HepG2 (cell line): ENCODE results near the gene ZBTB7C. TPM values are rescaled to one million over a fixed set of nuclear protein-coding genes. Genes with fewer than 3 reads are reported as not detected.

Source experiments
- ATAC-seq: fragments of 200-7000 bp; cut with Tn5 transposase; 3 replicates; pipeline ENCODE4 v1.9.1; 2020; ENCODE audit warnings: mild to moderate bottlenecking, moderate library complexity
- BruUV-seq: library from RNA; stranded (reverse); fragments of 400-500 nt; replicated peaks from 2 replicates; lab custom pipeline; 2021; lab: Mats Ljungman, UMichigan
- CTCF ChIA-PET: fragments of 300-600 bp; formaldehyde crosslinking; extraction: SDS; loops from one replicate; lab custom pipeline; 2021; ENCODE audit warnings: low total read pairs, inconsistent platforms, low intra/inter-chr PET ratio; lab: Yijun Ruan, JAX
- POLR2A ChIA-PET: fragments of 350-600 bp; sonication (Branson Sonifier 250); formaldehyde crosslinking; loops from one replicate; lab custom pipeline; 2020; ENCODE audit warnings: antibody characterized with exemption, inconsistent platforms; lab: Yijun Ruan, JAX
- DNase-seq: peaks from one replicate; pipeline ENCODE4 v3.0.0-alpha.2; 2015; ENCODE audit warnings: low spot score
- FAIRE-seq: peaks from 3 replicates; lab custom pipeline; 2011; peaks lifted over from hg19 to GRCh38; lab: Jason Lieb, UNC
- H2AFZ ChIP-seq: one replicate; pipeline ENCODE4 v1.6.1; 2011; ENCODE audit warnings: low read length, inconsistent platforms
- H3K27ac ChIP-seq: fragments of 300-600 bp; 3 replicates; pipeline ENCODE4 v1.8.0; 2011; ENCODE audit warnings: mixed run types, mild to moderate bottlenecking, mixed read lengths, low read length, inconsistent platforms; ENCODE audit not compliant: insufficient read depth; ENCODE audit errors: extremely low read length
- H3K27me3 ChIP-seq, 2 experiments: fragments of 200-600 bp in 1 of 2; 2 replicates in 1 of 2; 3 replicates in 1 of 2; pipeline versions ENCODE4 v1.6.0 to v1.8.0; 2011; ENCODE audit warnings: low read length in 2 of 2, mild to moderate bottlenecking in 2 of 2, moderate library complexity in 2 of 2, inconsistent platforms in 1 of 2; ENCODE audit not compliant: insufficient read depth in 2 of 2, control insufficient read depth in 1 of 2
- H3K36me3 ChIP-seq, 2 experiments: fragments of 200-600 bp in 1 of 2; replicated peaks in 1 of 2; 2 replicates in 1 of 2; 3 replicates in 1 of 2; pipeline versions ENCODE4 v1.5.1 to v1.8.0; 2011; ENCODE audit warnings: low read length in 2 of 2, inconsistent platforms in 1 of 2; ENCODE audit not compliant: insufficient read depth in 2 of 2, control insufficient read depth in 1 of 2
- H3K4me1 ChIP-seq: 2 replicates; pipeline ENCODE4 v1.5.1; 2012; ENCODE audit warnings: low read length, inconsistent platforms; ENCODE audit not compliant: insufficient read depth
- H3K4me2 ChIP-seq: 2 replicates; pipeline ENCODE4 v1.6.0; 2011; ENCODE audit warnings: low read depth, low read length, inconsistent platforms
- H3K4me3 ChIP-seq, 3 experiments: fragments of 200-600 bp in 1 of 3; sonication (generic), shearing (Covaris generic) in 1 of 3; replicated peaks in 1 of 3; 2 replicates each; pipeline ENCODE4 v1.5.1; 2011 to 2016; ENCODE audit warnings: low read length in 3 of 3, inconsistent platforms in 2 of 3, low read depth in 2 of 3, mild to moderate bottlenecking in 2 of 3, control low read depth in 1 of 3, mixed read lengths in 1 of 3; ENCODE audit not compliant: insufficient read depth in 1 of 3
- H3K79me2 ChIP-seq: one replicate; pipeline ENCODE4 v1.6.1; 2011; ENCODE audit warnings: low read length, inconsistent platforms; ENCODE audit not compliant: insufficient read depth
- H3K9ac ChIP-seq: 2 replicates; pipeline ENCODE4 v1.6.0; 2011; ENCODE audit warnings: mild to moderate bottlenecking, low read depth, low read length, inconsistent platforms; ENCODE audit not compliant: insufficient read depth
- H3K9me3 ChIP-seq: 2 replicates; pipeline ENCODE4 v1.5.1; 2012; ENCODE audit warnings: mild to moderate bottlenecking, low read length
- H4K20me1 ChIP-seq: 2 replicates; pipeline ENCODE4 v1.6.0; 2011; ENCODE audit warnings: inconsistent platforms, mild to moderate bottlenecking, low read length, moderate library complexity; ENCODE audit not compliant: insufficient read depth
- KDM6A ChIP-seq: IDR thresholded peaks from 2 replicates; pipeline ENCODE4 v1.6.1; 2016; ENCODE audit warnings: low read depth
- MXI1 ChIP-seq: IDR thresholded peaks from 3 replicates; pipeline ENCODE4 v1.6.1; 2012; ENCODE audit warnings: low read depth, low read length, inconsistent platforms, borderline replicate concordance
- RORA ChIP-seq: sonication (generic); formaldehyde crosslinking; IDR thresholded peaks from 2 replicates; pipeline ENCODE4 v1.5.0; 2020; ENCODE audit warnings: mild to moderate bottlenecking, missing genetic modification reagents, moderate library complexity
- SP140L ChIP-seq: sonication (generic); formaldehyde crosslinking; IDR thresholded peaks from 2 replicates; pipeline ENCODE4 v1.4.0; 2020; ENCODE audit warnings: missing genetic modification reagents, borderline replicate concordance
- ZBTB7A ChIP-seq: sonication (generic); formaldehyde crosslinking; IDR thresholded peaks from 2 replicates; pipeline ENCODE4 v1.8.0; 2022; ENCODE audit warnings: mild to moderate bottlenecking, missing genetic modification reagents
- ZNF430 ChIP-seq: sonication (generic); formaldehyde crosslinking; IDR thresholded peaks from 2 replicates; pipeline ENCODE4 v1.9.0; 2021; ENCODE audit warnings: mild to moderate bottlenecking, missing genetic modification reagents
- ZNF496 ChIP-seq: sonication (generic); formaldehyde crosslinking; IDR thresholded peaks from 2 replicates; pipeline ENCODE4 v1.8.1; 2023; ENCODE audit warnings: mild to moderate bottlenecking, moderate library complexity, missing genetic modification reagents; ENCODE audit not compliant: insufficient replicate concordance
- ZNF558 ChIP-seq: sonication (generic); formaldehyde crosslinking; IDR thresholded peaks from 2 replicates; pipeline ENCODE4 v1.9.0; 2022; ENCODE audit warnings: mild to moderate bottlenecking, missing genetic modification reagents, borderline replicate concordance
- WGBS: methylation state at CpG from one replicate; pipeline ENCODE4 v1.1.6; 2017; ENCODE audit warnings: low lambda C conversion rate; 5-methylcytosine and 5-hydroxymethylcytosine counted together
- in situ Hi-C: cut with HindIII; loops from 2 replicates; pipeline ENCODE4 v1.10.0; 2017; ENCODE audit warnings: low pct_unique_long_range_greater_than_20kb; ENCODE audit not compliant: extremely low pct_ligation_motif_present
- intact Hi-C: fragments of 100-400 bp; cut with micrococcal nuclease; formaldehyde crosslinking; loops from one replicate; pipeline ENCODE4 v1.10.0; 2022; ENCODE audit not compliant: unreplicated experiment
- polyA plus RNA-seq, 8 experiments: library from polyadenylated mRNA; depleted of rRNA in 3 of 8; stranded (reverse) in 7 of 8; unstranded in 1 of 8; fragments of >200 nt; fragmentation: Illumina TruSeq in 4 of 8; extraction: Trizol in 4 of 8; gene quantifications; 2 replicates each; pipeline versions ENCODE4 v1.2.1 to v1.2.3, GENCODE V29; 2011 to 2016; ENCODE audit warnings: low read depth in 4 of 8, missing spikeins in 1 of 8, mixed read lengths in 1 of 8; ENCODE audit not compliant: insufficient read depth in 1 of 8
- total RNA-seq, 5 experiments: library from RNA; depleted of rRNA; stranded (reverse); fragments of >200 nt; fragmentation: Illumina TruSeq; extraction: Trizol; gene quantifications; 2 replicates each; pipeline ENCODE4 v1.2.3, GENCODE V29; 2016; ENCODE audit warnings: low read depth in 1 of 5
- TF ChIP-seq, protein P1 (sequence below): IDR thresholded peaks from 2 replicates; pipeline ENCODE4 v1.6.1; 2016; ENCODE audit warnings: low read depth, missing genetic modification reagents, missing compliant biosample characterization
- TF ChIP-seq, protein P2 (sequence below): sonication (generic); formaldehyde crosslinking; IDR thresholded peaks from 2 replicates; pipeline ENCODE4 v1.8.0; 2022; ENCODE audit warnings: missing genetic modification reagents, low read depth, mild to moderate bottlenecking, borderline replicate concordance
- TF ChIP-seq, protein P3 (sequence below): sonication (generic); formaldehyde crosslinking; IDR thresholded peaks from 2 replicates; pipeline ENCODE4 v1.5.0; 2020; ENCODE audit warnings: missing genetic modification reagents

The ZBTB7C gene
- total and polyA plus RNA-seq, 2 of the 13 experiments (the other 11 are each of a cell fraction or from before 2014, with no cell fraction given) = 0.01 to 0.04 TPM

DNA sequence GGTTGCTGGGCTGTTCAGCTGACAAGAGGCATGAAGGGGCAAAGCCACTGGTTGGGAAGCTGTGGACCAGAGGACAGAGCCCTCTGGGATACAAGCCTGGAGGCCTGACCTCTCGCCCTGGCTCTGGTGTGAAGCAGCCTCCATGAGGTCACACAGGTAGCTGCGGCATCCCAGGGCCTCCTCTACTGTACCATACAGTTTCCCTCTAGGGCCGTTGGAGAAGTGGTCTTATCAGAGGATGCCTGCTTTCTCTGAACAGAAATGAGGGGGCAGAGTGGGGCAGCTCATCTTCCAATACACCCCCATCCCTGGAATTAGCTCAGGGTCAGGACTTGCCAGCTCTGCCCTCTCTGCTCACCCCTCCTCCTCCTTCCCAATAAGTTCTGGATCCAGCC, 343.6 kb downstream of the ZBTB7C start:
- ATAC-seq = no peak
- Histone ChIP-seq H2AFZ (no peak overlapping the region), H3K9ac (no peak overlapping the region), H3K4me1 (peaks cover 13% of the 10 kb centered on the region), H4K20me1 (no peaks in the 10 kb centered on the region), H3K4me3 (no peak overlapping the region), H3K79me2 (no peaks in the 10 kb centered on the region), H3K9me3 (no peaks in the 10 kb centered on the region), H3K36me3 (no peaks in the 10 kb centered on the region), H3K27ac (no peak overlapping the region), H3K27me3 (peaks cover 3 to 9% of the 10 kb centered on the region in 2 experiments; a peak in 2 of 5 replicates), H3K4me2 (no peak overlapping the region)
- DNase-seq = no peak
- FAIRE-seq = no peak
- WGBS = no CpG with 5 or more reads among the region's 3 CpGs
- ChIA-PET CTCF (no interaction called here), POLR2A (no interaction called here)
- no TSS peak for BruUV-seq
- intact Hi-C loops (no loop called here), in situ Hi-C loops (no loop called here)
- TF ChIP-seq ZNF496 (CRISPR knock-in tag) (no peak), ZNF558 (CRISPR knock-in tag) (no peak), ZNF430 (CRISPR knock-in tag) (no peak), MXI1 (no peak), SP140L (CRISPR knock-in tag) (no peak), RORA (CRISPR knock-in tag) (no peak), ZBTB7A (CRISPR knock-in tag) (no peak), KDM6A (CRISPR knock-in tag) (no peak)
- TF ChIP-seq, protein P1, sequence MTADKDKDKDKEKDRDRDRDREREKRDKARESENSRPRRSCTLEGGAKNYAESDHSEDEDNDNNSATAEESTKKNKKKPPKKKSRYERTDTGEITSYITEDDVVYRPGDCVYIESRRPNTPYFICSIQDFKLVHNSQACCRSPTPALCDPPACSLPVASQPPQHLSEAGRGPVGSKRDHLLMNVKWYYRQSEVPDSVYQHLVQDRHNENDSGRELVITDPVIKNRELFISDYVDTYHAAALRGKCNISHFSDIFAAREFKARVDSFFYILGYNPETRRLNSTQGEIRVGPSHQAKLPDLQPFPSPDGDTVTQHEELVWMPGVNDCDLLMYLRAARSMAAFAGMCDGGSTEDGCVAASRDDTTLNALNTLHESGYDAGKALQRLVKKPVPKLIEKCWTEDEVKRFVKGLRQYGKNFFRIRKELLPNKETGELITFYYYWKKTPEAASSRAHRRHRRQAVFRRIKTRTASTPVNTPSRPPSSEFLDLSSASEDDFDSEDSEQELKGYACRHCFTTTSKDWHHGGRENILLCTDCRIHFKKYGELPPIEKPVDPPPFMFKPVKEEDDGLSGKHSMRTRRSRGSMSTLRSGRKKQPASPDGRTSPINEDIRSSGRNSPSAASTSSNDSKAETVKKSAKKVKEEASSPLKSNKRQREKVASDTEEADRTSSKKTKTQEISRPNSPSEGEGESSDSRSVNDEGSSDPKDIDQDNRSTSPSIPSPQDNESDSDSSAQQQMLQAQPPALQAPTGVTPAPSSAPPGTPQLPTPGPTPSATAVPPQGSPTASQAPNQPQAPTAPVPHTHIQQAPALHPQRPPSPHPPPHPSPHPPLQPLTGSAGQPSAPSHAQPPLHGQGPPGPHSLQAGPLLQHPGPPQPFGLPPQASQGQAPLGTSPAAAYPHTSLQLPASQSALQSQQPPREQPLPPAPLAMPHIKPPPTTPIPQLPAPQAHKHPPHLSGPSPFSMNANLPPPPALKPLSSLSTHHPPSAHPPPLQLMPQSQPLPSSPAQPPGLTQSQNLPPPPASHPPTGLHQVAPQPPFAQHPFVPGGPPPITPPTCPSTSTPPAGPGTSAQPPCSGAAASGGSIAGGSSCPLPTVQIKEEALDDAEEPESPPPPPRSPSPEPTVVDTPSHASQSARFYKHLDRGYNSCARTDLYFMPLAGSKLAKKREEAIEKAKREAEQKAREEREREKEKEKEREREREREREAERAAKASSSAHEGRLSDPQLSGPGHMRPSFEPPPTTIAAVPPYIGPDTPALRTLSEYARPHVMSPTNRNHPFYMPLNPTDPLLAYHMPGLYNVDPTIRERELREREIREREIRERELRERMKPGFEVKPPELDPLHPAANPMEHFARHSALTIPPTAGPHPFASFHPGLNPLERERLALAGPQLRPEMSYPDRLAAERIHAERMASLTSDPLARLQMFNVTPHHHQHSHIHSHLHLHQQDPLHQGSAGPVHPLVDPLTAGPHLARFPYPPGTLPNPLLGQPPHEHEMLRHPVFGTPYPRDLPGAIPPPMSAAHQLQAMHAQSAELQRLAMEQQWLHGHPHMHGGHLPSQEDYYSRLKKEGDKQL (CRISPR knock-in tag) = no peak
- TF ChIP-seq, protein P2, sequence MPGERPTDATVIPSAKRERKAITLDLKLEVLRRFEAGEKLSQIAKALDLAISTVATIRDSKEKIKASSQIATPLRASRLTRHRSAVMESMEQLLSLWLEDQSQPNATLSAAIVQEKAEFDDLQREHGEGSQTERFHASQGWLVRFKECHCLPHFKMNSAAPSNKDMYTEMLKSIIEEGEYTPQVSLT = no peak
- TF ChIP-seq, protein P3, sequence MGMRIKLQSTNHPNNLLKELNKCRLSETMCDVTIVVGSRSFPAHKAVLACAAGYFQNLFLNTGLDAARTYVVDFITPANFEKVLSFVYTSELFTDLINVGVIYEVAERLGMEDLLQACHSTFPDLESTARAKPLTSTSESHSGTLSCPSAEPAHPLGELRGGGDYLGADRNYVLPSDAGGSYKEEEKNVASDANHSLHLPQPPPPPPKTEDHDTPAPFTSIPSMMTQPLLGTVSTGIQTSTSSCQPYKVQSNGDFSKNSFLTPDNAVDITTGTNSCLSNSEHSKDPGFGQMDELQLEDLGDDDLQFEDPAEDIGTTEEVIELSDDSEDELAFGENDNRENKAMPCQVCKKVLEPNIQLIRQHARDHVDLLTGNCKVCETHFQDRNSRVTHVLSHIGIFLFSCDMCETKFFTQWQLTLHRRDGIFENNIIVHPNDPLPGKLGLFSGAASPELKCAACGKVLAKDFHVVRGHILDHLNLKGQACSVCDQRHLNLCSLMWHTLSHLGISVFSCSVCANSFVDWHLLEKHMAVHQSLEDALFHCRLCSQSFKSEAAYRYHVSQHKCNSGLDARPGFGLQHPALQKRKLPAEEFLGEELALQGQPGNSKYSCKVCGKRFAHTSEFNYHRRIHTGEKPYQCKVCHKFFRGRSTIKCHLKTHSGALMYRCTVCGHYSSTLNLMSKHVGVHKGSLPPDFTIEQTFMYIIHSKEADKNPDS (CRISPR knock-in tag) = no peak
